ENCODE measurements around the gene CEP295NL.

- TF ChIP-seq CTCF (IDR thresholded peaks at IDR 0.05; ENCODE audit: low read length) (no peak), EZH2 (IDR thresholded peaks at IDR 0.05; ENCODE audit: borderline replicate concordance, low read length) (no peak)
These were observed 41.0 kb upstream of the CEP295NL start for GRCh38 chr17:78944026-78944425.
